H1 (cell line): Measurements from ENCODE around the gene GLRA1. TPM values are rescaled to one million over a fixed set of nuclear protein-coding genes. Genes with fewer than 3 reads are reported as not detected.

Experiments used
- ASH2L ChIP-seq: fragments of 200-600, 300-600 bp; sonication (generic); IDR thresholded peaks from one replicate; pipeline ENCODE4 v1.7.1; 2017; ENCODE audit warnings: low read length
- SP2 ChIP-seq: IDR thresholded peaks from 2 replicates; pipeline ENCODE4 v1.6.1; 2012; ENCODE audit warnings: mild to moderate bottlenecking, low read length, inconsistent platforms
- YY1 ChIP-seq: IDR thresholded peaks from 2 replicates; pipeline ENCODE4 v1.6.1; 2011; ENCODE audit warnings: low read depth, mild to moderate bottlenecking, low read length
- polyA plus RNA-seq, 7 experiments: library from polyadenylated mRNA; depleted of rRNA in 3 of 7; stranded (reverse) in 5 of 7; unstranded in 2 of 7; fragments of >200 nt in 5 of 7; fragments of 200-250 nt in 2 of 7; gene quantifications; 1 replicate in 5 of 7; 2 replicates in 1 of 7; 4 replicates in 1 of 7; pipeline versions ENCODE4 v1.2.1 to v1.2.3, GENCODE V29; 2011 to 2013; ENCODE audit warnings: missing spikeins in 2 of 7, mixed read lengths in 2 of 7
- total RNA-seq: library from RNA; stranded (reverse); fragmentation: NEBNext Ultra II Directional; extraction: Animal tissue kit (Norgen Biotek cat#: 25700); gene quantifications from 2 replicates; pipeline ENCODE4 v1.2.1, GENCODE V29; 2021
- TF ChIP-seq, protein P1 (sequence below): fragments of 300-600 bp; sonication (generic); IDR thresholded peaks from 2 replicates; pipeline ENCODE4 v1.7.1; 2012; ENCODE audit warnings: low read length, moderate library complexity, mild to moderate bottlenecking, inconsistent platforms; ENCODE audit not compliant: insufficient replicate concordance
- TF ChIP-seq, protein P2 (sequence below): IDR thresholded peaks from 2 replicates; pipeline ENCODE4 v1.6.1; 2012; ENCODE audit warnings: inconsistent platforms

GLRA1 gene
- total and polyA plus RNA-seq, 2 of the 8 experiments (the other 6 are each of a cell fraction or from before 2014, with no cell fraction given) = not detected

GRCh38 chr5:151906246-151906645 is 18.4 kb downstream of the GLRA1 start (continued):
- TF ChIP-seq, protein P1, sequence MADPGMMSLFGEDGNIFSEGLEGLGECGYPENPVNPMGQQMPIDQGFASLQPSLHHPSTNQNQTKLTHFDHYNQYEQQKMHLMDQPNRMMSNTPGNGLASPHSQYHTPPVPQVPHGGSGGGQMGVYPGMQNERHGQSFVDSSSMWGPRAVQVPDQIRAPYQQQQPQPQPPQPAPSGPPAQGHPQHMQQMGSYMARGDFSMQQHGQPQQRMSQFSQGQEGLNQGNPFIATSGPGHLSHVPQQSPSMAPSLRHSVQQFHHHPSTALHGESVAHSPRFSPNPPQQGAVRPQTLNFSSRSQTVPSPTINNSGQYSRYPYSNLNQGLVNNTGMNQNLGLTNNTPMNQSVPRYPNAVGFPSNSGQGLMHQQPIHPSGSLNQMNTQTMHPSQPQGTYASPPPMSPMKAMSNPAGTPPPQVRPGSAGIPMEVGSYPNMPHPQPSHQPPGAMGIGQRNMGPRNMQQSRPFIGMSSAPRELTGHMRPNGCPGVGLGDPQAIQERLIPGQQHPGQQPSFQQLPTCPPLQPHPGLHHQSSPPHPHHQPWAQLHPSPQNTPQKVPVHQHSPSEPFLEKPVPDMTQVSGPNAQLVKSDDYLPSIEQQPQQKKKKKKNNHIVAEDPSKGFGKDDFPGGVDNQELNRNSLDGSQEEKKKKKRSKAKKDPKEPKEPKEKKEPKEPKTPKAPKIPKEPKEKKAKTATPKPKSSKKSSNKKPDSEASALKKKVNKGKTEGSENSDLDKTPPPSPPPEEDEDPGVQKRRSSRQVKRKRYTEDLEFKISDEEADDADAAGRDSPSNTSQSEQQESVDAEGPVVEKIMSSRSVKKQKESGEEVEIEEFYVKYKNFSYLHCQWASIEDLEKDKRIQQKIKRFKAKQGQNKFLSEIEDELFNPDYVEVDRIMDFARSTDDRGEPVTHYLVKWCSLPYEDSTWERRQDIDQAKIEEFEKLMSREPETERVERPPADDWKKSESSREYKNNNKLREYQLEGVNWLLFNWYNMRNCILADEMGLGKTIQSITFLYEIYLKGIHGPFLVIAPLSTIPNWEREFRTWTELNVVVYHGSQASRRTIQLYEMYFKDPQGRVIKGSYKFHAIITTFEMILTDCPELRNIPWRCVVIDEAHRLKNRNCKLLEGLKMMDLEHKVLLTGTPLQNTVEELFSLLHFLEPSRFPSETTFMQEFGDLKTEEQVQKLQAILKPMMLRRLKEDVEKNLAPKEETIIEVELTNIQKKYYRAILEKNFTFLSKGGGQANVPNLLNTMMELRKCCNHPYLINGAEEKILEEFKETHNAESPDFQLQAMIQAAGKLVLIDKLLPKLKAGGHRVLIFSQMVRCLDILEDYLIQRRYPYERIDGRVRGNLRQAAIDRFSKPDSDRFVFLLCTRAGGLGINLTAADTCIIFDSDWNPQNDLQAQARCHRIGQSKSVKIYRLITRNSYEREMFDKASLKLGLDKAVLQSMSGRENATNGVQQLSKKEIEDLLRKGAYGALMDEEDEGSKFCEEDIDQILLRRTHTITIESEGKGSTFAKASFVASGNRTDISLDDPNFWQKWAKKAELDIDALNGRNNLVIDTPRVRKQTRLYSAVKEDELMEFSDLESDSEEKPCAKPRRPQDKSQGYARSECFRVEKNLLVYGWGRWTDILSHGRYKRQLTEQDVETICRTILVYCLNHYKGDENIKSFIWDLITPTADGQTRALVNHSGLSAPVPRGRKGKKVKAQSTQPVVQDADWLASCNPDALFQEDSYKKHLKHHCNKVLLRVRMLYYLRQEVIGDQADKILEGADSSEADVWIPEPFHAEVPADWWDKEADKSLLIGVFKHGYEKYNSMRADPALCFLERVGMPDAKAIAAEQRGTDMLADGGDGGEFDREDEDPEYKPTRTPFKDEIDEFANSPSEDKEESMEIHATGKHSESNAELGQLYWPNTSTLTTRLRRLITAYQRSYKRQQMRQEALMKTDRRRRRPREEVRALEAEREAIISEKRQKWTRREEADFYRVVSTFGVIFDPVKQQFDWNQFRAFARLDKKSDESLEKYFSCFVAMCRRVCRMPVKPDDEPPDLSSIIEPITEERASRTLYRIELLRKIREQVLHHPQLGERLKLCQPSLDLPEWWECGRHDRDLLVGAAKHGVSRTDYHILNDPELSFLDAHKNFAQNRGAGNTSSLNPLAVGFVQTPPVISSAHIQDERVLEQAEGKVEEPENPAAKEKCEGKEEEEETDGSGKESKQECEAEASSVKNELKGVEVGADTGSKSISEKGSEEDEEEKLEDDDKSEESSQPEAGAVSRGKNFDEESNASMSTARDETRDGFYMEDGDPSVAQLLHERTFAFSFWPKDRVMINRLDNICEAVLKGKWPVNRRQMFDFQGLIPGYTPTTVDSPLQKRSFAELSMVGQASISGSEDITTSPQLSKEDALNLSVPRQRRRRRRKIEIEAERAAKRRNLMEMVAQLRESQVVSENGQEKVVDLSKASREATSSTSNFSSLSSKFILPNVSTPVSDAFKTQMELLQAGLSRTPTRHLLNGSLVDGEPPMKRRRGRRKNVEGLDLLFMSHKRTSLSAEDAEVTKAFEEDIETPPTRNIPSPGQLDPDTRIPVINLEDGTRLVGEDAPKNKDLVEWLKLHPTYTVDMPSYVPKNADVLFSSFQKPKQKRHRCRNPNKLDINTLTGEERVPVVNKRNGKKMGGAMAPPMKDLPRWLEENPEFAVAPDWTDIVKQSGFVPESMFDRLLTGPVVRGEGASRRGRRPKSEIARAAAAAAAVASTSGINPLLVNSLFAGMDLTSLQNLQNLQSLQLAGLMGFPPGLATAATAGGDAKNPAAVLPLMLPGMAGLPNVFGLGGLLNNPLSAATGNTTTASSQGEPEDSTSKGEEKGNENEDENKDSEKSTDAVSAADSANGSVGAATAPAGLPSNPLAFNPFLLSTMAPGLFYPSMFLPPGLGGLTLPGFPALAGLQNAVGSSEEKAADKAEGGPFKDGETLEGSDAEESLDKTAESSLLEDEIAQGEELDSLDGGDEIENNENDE = no peak
- TF ChIP-seq YY1 (no peak), SP2 (no peak), ASH2L (no peak)
- TF ChIP-seq, protein P2, sequence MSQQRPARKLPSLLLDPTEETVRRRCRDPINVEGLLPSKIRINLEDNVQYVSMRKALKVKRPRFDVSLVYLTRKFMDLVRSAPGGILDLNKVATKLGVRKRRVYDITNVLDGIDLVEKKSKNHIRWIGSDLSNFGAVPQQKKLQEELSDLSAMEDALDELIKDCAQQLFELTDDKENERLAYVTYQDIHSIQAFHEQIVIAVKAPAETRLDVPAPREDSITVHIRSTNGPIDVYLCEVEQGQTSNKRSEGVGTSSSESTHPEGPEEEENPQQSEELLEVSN = no peak
- TF ChIP-seq, all 59 proteins: peak for 0
